Measurements from ENCODE around the gene CLK3.
"Not testable (repeated sequence)": the region's sequence is repeated elsewhere in the genome, so short reads cannot be mapped to it uniquely, and the experiment has no call there.

The CLK3 gene

GRCh38 chr15:74656935-74657535 lies 41.4 kb downstream of the CLK3 start:
- Histone ChIP-seq H3K9me3 (ENCODE audit: control insufficient read depth, low read length) (no peaks in the 10 kb centered on the region), H3K4me1 (ENCODE audit: control insufficient read depth, insufficient read depth, low read length) (no peaks in the 10 kb centered on the region), H3K27me3 (ENCODE audit: control insufficient read depth, insufficient read depth, low read length, poor library complexity, severe bottlenecking) (no peaks in the 10 kb centered on the region), H3K4me3 (ENCODE audit: insufficient read depth, low read depth, low read length) (no peak overlapping the region), H3K27ac (ENCODE audit: insufficient read depth, low read depth, low read length, poor library complexity, severe bottlenecking) (no peak overlapping the region), H3K36me3 (ENCODE audit: control insufficient read depth, insufficient read depth, low read length) (no peaks in the 10 kb centered on the region)
- WGBS, 2 experiments: 94 to 95% methylated on average over 6 of the region's 6 CpGs

GRCh38 chr15:74657846-74658245 lies 42.2 kb downstream of the CLK3 start:
- Histone ChIP-seq H3K4me3 (ENCODE audit: insufficient read depth, low read depth, low read length) (no peak overlapping the region), H3K27me3 (ENCODE audit: control insufficient read depth, insufficient read depth, low read length, poor library complexity, severe bottlenecking) (no peaks in the 10 kb centered on the region), H3K9me3 (ENCODE audit: control insufficient read depth, low read length) (no peaks in the 10 kb centered on the region), H3K4me1 (ENCODE audit: control insufficient read depth, insufficient read depth, low read length) (no peaks in the 10 kb centered on the region), H3K27ac (ENCODE audit: insufficient read depth, low read depth, low read length, poor library complexity, severe bottlenecking) (no peak overlapping the region), H3K36me3 (ENCODE audit: control insufficient read depth, insufficient read depth, low read length) (no peaks in the 10 kb centered on the region)
- 91 to 93% methylated on average over 3 of the region's 3 CpGs for WGBS, 2 experiments

- H3K27ac ChIP-seq (ENCODE audit: insufficient read depth, low read depth, low read length, poor library complexity, severe bottlenecking); H3K4me1 ChIP-seq (ENCODE audit: control insufficient read depth, insufficient read depth, low read length); H3K9me3 ChIP-seq (ENCODE audit: control insufficient read depth, low read length); H3K4me3 ChIP-seq (ENCODE audit: insufficient read depth, low read depth, low read length); H3K36me3 ChIP-seq (ENCODE audit: control insufficient read depth, insufficient read depth, low read length); H3K27me3 ChIP-seq (ENCODE audit: control insufficient read depth, insufficient read depth, low read length, poor library complexity, severe bottlenecking): not testable (repeated sequence)
- WGBS, 2 experiments: 93 to 95% methylated on average over 8 of the region's 8 CpGs
Observed at GRCh38 chr15:74661280-74661679, 45.6 kb downstream of the CLK3 start.

GRCh38 chr15:74662064-74662860 lies 46.6 kb downstream of the CLK3 start:
- Histone ChIP-seq H3K27ac (ENCODE audit: insufficient read depth, low read depth, low read length, poor library complexity, severe bottlenecking) (no peak overlapping the region), H3K9me3 (ENCODE audit: control insufficient read depth, low read length) (no peaks in the 10 kb centered on the region), H3K4me3 (ENCODE audit: insufficient read depth, low read depth, low read length) (no peak overlapping the region), H3K27me3 (ENCODE audit: control insufficient read depth, insufficient read depth, low read length, poor library complexity, severe bottlenecking) (no peaks in the 10 kb centered on the region), H3K4me1 (ENCODE audit: control insufficient read depth, insufficient read depth, low read length) (no peaks in the 10 kb centered on the region), H3K36me3 (ENCODE audit: control insufficient read depth, insufficient read depth, low read length) (no peaks in the 10 kb centered on the region)
- 93 to 96% methylated on average over 2 to 3 of the region's 4 CpGs for WGBS, 2 experiments

- 79 to 83% methylated on average over 4 to 8 of the region's 8 CpGs for WGBS, 2 experiments
- no peak overlapping the region for H3K27ac ChIP-seq (ENCODE audit: insufficient read depth, low read depth, low read length, poor library complexity, severe bottlenecking)
- no peaks in the 10 kb centered on the region for H3K9me3 ChIP-seq (ENCODE audit: control insufficient read depth, low read length)
- no peaks in the 10 kb centered on the region for H3K4me1 ChIP-seq (ENCODE audit: control insufficient read depth, insufficient read depth, low read length)
- H3K27me3 ChIP-seq (ENCODE audit: control insufficient read depth, insufficient read depth, low read length, poor library complexity, severe bottlenecking): no peaks in the 10 kb centered on the region
- H3K36me3 ChIP-seq (ENCODE audit: control insufficient read depth, insufficient read depth, low read length): no peaks in the 10 kb centered on the region
- no peak overlapping the region for H3K4me3 ChIP-seq (ENCODE audit: insufficient read depth, low read depth, low read length)
Observed at GRCh38 chr15:74663303-74664027, 47.8 kb downstream of the CLK3 start.

GRCh38 chr15:74664028-74664616 lies 48.5 kb downstream of the CLK3 start:
- WGBS, 2 experiments: 79% methylated on average over 2 of the region's 2 CpGs
- no peak overlapping the region for H3K27ac ChIP-seq (ENCODE audit: insufficient read depth, low read depth, low read length, poor library complexity, severe bottlenecking)
- no peaks in the 10 kb centered on the region for H3K27me3 ChIP-seq (ENCODE audit: control insufficient read depth, insufficient read depth, low read length, poor library complexity, severe bottlenecking)
- H3K4me3 ChIP-seq (ENCODE audit: insufficient read depth, low read depth, low read length): no peak overlapping the region
- no peaks in the 10 kb centered on the region for H3K4me1 ChIP-seq (ENCODE audit: control insufficient read depth, insufficient read depth, low read length)
- no peaks in the 10 kb centered on the region for H3K9me3 ChIP-seq (ENCODE audit: control insufficient read depth, low read length)
- no peaks in the 10 kb centered on the region for H3K36me3 ChIP-seq (ENCODE audit: control insufficient read depth, insufficient read depth, low read length)

GRCh38 chr15:74664670-74665069 lies 49.0 kb downstream of the CLK3 start:
- no peaks in the 10 kb centered on the region for H3K36me3 ChIP-seq (ENCODE audit: control insufficient read depth, insufficient read depth, low read length)
- WGBS, 2 experiments: 94 to 100% methylated on average over 2 of the region's 2 CpGs
- H3K4me3 ChIP-seq (ENCODE audit: insufficient read depth, low read depth, low read length): no peak overlapping the region
- no peaks in the 10 kb centered on the region for H3K4me1 ChIP-seq (ENCODE audit: control insufficient read depth, insufficient read depth, low read length)
- no peaks in the 10 kb centered on the region for H3K9me3 ChIP-seq (ENCODE audit: control insufficient read depth, low read length)
- H3K27ac ChIP-seq (ENCODE audit: insufficient read depth, low read depth, low read length, poor library complexity, severe bottlenecking): no peak overlapping the region
- no peaks in the 10 kb centered on the region for H3K27me3 ChIP-seq (ENCODE audit: control insufficient read depth, insufficient read depth, low read length, poor library complexity, severe bottlenecking)

- WGBS, 2 experiments: 78 to 100% methylated on average over 1 of the region's 1 CpG
- Histone ChIP-seq H3K36me3 (ENCODE audit: control insufficient read depth, insufficient read depth, low read length) (peaks cover 15% of the 10 kb centered on the region), H3K9me3 (ENCODE audit: control insufficient read depth, low read length) (no peaks in the 10 kb centered on the region), H3K27me3 (ENCODE audit: control insufficient read depth, insufficient read depth, low read length, poor library complexity, severe bottlenecking) (no peaks in the 10 kb centered on the region), H3K4me1 (ENCODE audit: control insufficient read depth, insufficient read depth, low read length) (no peaks in the 10 kb centered on the region), H3K4me3 (ENCODE audit: insufficient read depth, low read depth, low read length) (no peak overlapping the region), H3K27ac (ENCODE audit: insufficient read depth, low read depth, low read length, poor library complexity, severe bottlenecking) (no peak overlapping the region)
Observed at GRCh38 chr15:74667975-74668374, 52.3 kb downstream of the CLK3 start.

GRCh38 chr15:74669627-74670026 lies 54.0 kb downstream of the CLK3 start:
- peaks cover 22% of the 10 kb centered on the region for H3K36me3 ChIP-seq (ENCODE audit: control insufficient read depth, insufficient read depth, low read length)
- H3K4me3 ChIP-seq (ENCODE audit: insufficient read depth, low read depth, low read length): no peak overlapping the region
- H3K9me3 ChIP-seq (ENCODE audit: control insufficient read depth, low read length): no peaks in the 10 kb centered on the region
- WGBS, 2 experiments: 94 to 100% methylated on average over 2 of the region's 4 CpGs
- no peaks in the 10 kb centered on the region for H3K27me3 ChIP-seq (ENCODE audit: control insufficient read depth, insufficient read depth, low read length, poor library complexity, severe bottlenecking)
- no peaks in the 10 kb centered on the region for H3K4me1 ChIP-seq (ENCODE audit: control insufficient read depth, insufficient read depth, low read length)
- H3K27ac ChIP-seq (ENCODE audit: insufficient read depth, low read depth, low read length, poor library complexity, severe bottlenecking): no peak overlapping the region

GRCh38 chr15:74674161-74674560 lies 58.5 kb downstream of the CLK3 start:
- Histone ChIP-seq H3K36me3 (ENCODE audit: control insufficient read depth, insufficient read depth, low read length) (peaks cover 22% of the 10 kb centered on the region), H3K27ac (ENCODE audit: insufficient read depth, low read depth, low read length, poor library complexity, severe bottlenecking) (no peak overlapping the region), H3K9me3 (ENCODE audit: control insufficient read depth, low read length) (no peaks in the 10 kb centered on the region), H3K27me3 (ENCODE audit: control insufficient read depth, insufficient read depth, low read length, poor library complexity, severe bottlenecking) (no peaks in the 10 kb centered on the region), H3K4me1 (ENCODE audit: control insufficient read depth, insufficient read depth, low read length) (no peaks in the 10 kb centered on the region), H3K4me3 (ENCODE audit: insufficient read depth, low read depth, low read length) (no peak overlapping the region)
- WGBS, 2 experiments: 91 to 96% methylated on average over 3 of the region's 3 CpGs

All from ectodermal cell (in vitro differentiated cells).